ENCODE results near the gene LIN28A.

The LIN28A gene

DNA sequence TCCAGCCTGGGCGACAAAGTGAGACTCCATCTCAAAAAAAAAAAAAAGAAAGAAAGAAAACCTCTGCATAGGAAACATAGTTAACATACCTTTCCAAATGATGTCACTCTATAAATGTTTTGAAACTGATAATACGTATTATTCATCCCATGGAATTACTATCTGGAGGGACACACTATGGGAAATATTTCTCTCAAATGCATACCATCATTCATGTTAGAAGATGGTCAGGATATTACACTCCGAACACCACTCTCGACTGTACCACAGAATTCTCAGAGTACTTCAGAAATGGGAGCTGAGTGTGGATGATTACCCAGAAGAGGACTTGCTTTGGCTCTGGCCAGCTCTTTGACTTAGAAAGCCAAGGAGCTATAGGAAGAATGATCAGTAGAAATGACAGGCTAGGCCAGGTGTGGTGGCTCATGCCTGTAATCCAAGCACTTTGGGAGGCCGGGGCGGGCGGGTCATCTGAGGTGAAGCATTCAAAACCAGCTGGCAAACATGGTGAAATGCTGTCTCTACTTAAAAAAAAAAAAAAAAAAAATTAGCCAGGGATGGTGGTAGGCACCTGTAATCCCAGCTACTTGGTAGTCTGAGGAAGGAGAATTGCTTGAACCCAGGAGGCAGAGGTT, 5.2 kb upstream of the LIN28A start:
- Mint-ChIP-seq H3K9me3 (no peaks in the 10 kb centered on the region), H3K36me3 (ENCODE audit: low read depth) (no peaks in the 10 kb centered on the region), H3K27ac (no peak overlapping the region), H3K4me1 (ENCODE audit: low read depth) (peaks cover 15% of the 10 kb centered on the region), H3K27me3 (peaks cover 47% of the 10 kb centered on the region), H3K4me3 (no peak overlapping the region)

DNA sequence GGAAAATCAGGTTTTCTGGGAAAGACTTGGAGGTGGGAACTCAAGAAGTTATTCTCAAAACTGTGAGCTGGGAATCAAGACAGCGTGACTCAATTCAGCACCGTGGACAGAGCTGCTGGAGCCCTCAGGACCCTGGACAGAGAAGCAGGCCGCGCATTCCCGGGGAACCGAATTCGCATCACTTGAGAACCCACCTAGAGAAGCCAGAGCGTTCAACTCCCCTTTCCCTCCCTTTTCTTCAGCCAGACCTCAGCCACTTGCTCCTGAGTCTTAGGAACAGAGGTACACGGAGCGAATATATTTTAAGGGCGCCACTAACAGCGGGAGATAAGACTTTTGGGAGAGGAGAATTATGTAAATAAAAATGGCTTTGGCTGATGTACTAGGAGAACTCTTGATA, 2.0 kb upstream of the LIN28A start:
- Mint-ChIP-seq H3K36me3 (ENCODE audit: low read depth) (no peaks in the 10 kb centered on the region), H3K4me1 (ENCODE audit: low read depth) (peaks cover 19% of the 10 kb centered on the region), H3K9me3 (no peaks in the 10 kb centered on the region), H3K4me3 (no peak overlapping the region), H3K27ac (no peak overlapping the region), H3K27me3 (peaks cover 66% of the 10 kb centered on the region)

DNA sequence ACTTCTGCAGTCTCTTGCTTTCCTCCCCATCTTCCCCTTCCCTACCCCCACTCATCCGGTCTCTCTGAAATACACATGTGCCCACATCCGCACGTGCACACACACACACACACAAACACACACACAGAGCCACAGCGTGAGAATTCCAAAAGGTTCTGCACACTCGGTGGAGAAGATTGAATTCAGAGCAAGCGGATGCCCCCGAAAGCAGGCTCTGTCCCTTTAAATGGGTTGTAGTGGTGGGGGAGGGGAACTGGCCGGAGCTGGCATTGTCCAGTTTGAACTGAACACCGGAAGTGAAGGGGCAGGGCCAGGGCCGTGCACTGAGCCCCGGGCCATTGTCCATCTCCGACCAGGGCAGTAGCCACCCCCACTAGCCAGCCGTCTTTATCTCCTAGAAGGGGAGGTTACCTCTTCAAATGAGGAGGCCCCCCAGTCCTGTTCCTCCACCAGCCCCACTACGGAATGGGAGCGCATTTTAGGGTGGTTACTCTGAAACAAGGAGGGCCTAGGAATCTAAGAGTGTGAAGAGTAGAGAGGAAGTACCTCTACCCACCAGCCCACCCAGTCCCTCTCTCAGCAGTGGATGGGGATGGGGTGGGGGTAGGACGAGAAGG, 1.3 kb upstream of the LIN28A start:
- H3K27me3 Mint-ChIP-seq = peaks cover 65% of the 10 kb centered on the region
- H3K4me3 Mint-ChIP-seq = no peak overlapping the region
- peaks cover 19% of the 10 kb centered on the region for H3K4me1 Mint-ChIP-seq (ENCODE audit: low read depth)
- no peaks in the 10 kb centered on the region for H3K36me3 Mint-ChIP-seq (ENCODE audit: low read depth)
- H3K9me3 Mint-ChIP-seq = no peaks in the 10 kb centered on the region
- no peak overlapping the region for H3K27ac Mint-ChIP-seq

DNA sequence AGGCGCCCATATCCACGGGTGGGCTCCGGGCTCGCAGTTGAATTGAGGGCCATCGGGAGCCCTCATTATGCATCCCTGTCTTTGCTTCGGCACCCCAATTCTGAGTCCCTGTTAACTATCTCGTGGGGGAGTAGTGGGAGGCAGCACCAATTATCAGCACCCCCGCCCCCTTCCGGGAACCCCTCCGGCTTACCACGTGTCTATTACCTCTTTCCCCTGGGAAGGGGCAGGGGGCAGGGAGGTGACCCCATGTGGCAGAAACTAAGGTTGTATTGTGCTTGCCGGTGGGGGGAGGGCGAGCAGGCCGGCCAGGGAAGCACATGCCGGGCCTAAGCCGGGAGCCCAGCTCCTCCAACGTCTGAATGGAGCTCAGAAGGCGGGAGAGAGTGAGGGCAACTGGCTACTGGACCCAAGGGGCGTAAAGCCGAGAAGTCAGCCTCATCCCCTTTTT, 1.0 kb downstream of the LIN28A start:
- Mint-ChIP-seq H3K4me3 (no peak overlapping the region), H3K36me3 (ENCODE audit: low read depth) (no peaks in the 10 kb centered on the region), H3K9me3 (no peaks in the 10 kb centered on the region), H3K27ac (no peak overlapping the region), H3K27me3 (peaks cover 62% of the 10 kb centered on the region), H3K4me1 (ENCODE audit: low read depth) (peaks cover 19% of the 10 kb centered on the region)

DNA sequence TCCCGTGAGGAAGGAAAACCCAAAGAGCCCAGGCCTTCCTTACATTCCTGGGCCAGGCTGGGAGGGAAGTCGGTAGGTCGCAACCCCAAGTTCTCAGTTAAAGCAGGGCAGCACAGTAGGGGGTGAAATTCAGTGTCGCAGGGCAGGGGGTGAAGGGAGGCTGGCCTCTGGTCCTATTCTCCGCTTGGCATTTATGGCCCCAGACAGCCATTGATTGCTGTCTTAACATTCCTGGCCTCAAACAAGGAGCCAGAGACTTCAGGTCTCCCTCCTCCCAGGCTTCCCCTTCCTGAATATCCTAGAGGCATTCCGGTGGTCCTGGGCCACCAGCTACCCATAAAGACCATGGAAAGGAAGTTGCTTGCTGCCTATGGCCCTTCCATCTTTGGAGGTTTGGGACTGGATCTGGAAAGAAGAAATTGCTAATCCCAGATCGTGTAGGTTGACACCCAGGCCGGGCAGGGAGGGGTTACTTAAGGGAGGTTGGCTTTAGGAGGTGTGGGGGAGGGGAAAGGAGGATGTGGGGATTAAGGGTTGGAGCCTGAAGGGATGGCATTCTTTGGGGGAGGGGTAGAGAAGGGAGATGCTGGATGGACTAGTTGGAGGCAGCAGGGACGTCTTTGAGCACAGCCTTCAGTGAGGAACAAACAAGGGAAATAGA, 1.7 kb downstream of the LIN28A start:
- no peak overlapping the region for H3K4me3 Mint-ChIP-seq
- no peak overlapping the region for H3K27ac Mint-ChIP-seq
- peaks cover 19% of the 10 kb centered on the region for H3K4me1 Mint-ChIP-seq (ENCODE audit: low read depth)
- H3K36me3 Mint-ChIP-seq (ENCODE audit: low read depth) = no peaks in the 10 kb centered on the region
- peaks cover 62% of the 10 kb centered on the region for H3K27me3 Mint-ChIP-seq
- H3K9me3 Mint-ChIP-seq = no peaks in the 10 kb centered on the region

DNA sequence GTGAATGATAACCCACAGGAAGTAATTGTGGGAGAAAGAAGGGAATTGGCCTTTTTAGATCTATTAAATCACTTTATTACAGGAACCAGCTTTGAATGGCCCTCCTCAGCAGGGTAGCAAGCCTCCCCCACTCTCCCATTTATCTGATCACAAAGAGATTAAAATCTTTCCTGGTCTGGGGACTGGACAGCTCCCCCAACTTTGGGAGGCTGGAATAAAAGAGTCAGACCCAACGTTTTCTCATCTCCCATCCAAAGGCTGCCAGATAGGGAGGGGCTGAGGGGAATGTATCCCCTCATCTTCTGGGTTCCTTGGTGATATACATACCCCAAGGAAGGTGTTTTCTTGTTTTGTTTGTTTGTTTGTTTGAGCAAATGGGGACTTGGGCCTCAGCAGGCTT, 2.4 kb downstream of the LIN28A start:
- peaks cover 19% of the 10 kb centered on the region for H3K4me1 Mint-ChIP-seq (ENCODE audit: low read depth)
- no peaks in the 10 kb centered on the region for H3K36me3 Mint-ChIP-seq (ENCODE audit: low read depth)
- no peak overlapping the region for H3K27ac Mint-ChIP-seq
- H3K9me3 Mint-ChIP-seq = no peaks in the 10 kb centered on the region
- no peak overlapping the region for H3K4me3 Mint-ChIP-seq
- H3K27me3 Mint-ChIP-seq = peaks cover 62% of the 10 kb centered on the region

DNA sequence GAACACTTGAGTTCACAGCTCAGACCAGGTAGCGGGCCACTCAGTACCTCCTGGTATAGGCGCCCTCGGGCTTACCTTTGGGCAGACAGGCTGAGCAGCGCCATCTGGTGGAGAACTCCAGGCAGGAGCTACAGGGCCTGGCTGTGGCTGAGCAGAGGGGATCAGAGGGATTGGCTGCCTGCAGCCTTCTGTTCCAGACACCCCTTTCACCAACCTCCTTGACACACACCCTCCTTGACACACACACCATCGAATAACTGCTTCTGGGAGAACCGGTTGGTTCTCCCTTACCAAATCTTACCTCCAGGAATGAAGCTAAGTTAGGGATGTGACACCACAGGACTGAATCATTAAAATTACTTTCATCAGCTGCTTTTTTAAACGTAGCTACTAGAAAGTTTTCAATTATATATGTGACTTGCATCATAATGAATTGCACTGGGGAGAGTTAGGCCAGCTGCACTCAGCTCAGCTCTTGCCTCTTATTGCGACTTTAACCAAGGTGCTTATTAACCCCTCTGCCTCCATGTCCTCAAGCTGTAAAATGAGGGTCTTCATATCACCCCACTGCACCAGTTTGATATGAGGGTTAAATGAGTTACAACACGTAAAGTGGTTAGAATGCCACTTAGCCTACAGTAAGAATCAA, 6.6 kb downstream of the LIN28A start:
- H3K36me3 Mint-ChIP-seq (ENCODE audit: low read depth) = no peaks in the 10 kb centered on the region
- no peak overlapping the region for H3K27ac Mint-ChIP-seq
- H3K27me3 Mint-ChIP-seq = peaks cover 34% of the 10 kb centered on the region
- H3K4me1 Mint-ChIP-seq (ENCODE audit: low read depth) = no peaks in the 10 kb centered on the region
- no peaks in the 10 kb centered on the region for H3K9me3 Mint-ChIP-seq
- no peak overlapping the region for H3K4me3 Mint-ChIP-seq

DNA sequence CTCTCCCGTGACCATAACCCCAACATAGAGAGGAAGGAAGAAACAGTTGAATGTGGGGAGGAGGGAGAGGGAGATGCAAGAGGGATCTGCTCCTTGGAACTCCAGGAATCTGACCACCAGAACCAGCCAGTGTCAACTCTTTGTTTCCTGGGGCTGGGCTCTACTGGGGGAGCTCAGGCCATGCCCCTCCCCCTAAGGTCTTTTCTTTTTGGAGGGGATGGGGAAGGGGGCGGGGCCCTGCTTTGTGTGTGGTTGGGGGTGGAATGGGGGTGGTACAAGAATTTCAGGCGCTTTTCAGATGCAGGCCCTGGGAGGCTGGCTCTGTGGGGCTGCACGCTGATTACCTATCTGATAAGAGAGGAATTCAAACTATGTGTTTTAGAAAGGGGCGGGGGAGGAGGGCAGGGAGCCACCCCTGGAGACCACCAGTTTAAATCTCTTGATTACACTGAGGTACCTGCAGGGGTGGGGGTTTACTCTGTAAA, 8.3 kb downstream of the LIN28A start:
- no peaks in the 10 kb centered on the region for H3K36me3 Mint-ChIP-seq (ENCODE audit: low read depth)
- peaks cover 20% of the 10 kb centered on the region for H3K27me3 Mint-ChIP-seq
- no peaks in the 10 kb centered on the region for H3K9me3 Mint-ChIP-seq
- no peak overlapping the region for H3K27ac Mint-ChIP-seq
- no peaks in the 10 kb centered on the region for H3K4me1 Mint-ChIP-seq (ENCODE audit: low read depth)
- H3K4me3 Mint-ChIP-seq = no peak overlapping the region

DNA sequence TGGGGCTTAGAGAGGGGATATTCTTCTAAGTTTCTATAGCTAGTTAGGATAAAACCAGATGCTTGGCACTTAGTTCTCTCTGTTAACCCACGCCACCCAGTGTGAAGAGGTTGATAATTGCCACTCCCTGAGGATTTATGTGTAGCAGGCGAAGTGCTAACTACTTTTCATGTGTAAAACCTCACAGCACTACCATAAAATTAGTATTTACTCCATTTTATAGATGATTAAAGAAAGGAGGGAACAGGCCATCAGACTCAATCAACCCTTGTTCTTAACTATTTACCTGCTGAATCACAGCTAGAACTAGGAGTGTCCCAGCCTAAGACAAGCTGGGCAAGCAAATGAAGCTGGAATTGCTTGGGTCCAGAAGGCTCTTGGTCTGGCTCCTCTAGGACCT, 8.9 kb downstream of the LIN28A start:
- no peak overlapping the region for H3K27ac Mint-ChIP-seq

DNA sequence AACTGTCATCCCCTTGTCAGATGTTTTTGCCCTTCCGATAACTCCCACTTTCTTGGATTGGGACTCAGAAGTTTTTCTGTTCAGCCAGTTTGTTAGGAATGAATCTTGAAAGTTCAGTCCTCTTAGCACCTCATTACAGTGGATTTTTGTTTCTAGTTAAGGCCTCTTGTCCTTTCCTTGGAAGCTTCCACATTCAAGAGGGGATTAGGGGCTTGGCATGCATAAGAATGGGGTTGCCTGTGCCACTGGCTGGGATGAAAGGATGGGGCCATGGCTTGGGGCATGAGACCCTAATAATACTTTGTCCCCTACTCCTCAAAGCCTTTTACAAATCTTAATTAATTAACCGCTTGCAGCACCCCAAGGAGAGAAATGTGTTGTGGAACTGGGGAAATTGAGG, 19.1 kb downstream of the LIN28A start:
- Mint-ChIP-seq H3K36me3 (ENCODE audit: low read depth) (peaks cover 9% of the 10 kb centered on the region), H3K27ac (no peak overlapping the region), H3K4me3 (no peak overlapping the region), H3K9me3 (no peaks in the 10 kb centered on the region), H3K27me3 (no peaks in the 10 kb centered on the region), H3K4me1 (ENCODE audit: low read depth) (peaks cover 38% of the 10 kb centered on the region)

More for the DNA sequence above, 8.9 kb downstream of the LIN28A start:
- Mint-ChIP-seq H3K9me3 (no peaks in the 10 kb centered on the region), H3K4me1 (ENCODE audit: low read depth) (no peaks in the 10 kb centered on the region), H3K4me3 (no peak overlapping the region), H3K27me3 (peaks cover 14% of the 10 kb centered on the region), H3K36me3 (ENCODE audit: low read depth) (no peaks in the 10 kb centered on the region)

DNA sequence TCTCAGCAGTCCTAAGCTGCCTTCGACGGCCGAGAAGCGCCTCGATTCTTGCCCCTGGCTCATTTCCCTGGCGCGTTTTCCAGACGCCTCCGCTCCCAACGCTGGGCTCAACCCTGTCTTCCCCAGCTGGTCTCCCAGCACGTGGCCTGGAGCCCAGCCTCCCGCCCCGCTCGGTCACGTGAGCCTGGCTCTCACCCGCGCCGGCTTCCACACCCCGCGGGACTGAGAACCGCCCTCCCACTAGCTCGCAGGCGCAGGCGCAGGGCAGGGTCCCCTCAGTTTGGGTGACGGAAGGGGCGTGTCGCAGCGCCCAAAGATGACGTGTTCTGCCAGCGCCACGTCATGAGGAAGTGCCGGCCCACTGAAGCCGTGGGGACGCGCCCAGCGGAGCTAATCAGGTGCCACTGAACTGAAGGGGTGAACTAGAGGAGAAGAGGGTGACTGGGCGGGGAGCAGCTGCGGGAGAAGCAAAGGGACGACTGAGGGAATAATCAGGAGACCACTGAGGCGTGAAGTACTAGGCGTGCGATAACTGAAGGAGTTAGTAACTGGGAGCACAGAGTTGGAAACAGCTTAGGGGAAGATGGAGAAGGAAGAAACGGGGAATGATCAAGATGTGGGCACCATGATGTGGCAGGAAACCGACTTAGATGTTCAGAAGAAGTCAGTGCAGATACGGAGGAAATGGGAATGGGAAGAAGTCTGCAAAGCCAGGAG, 21.5 kb downstream of the LIN28A start, which contains the start of gene DHDDS:
TSS of gene DHDDS (plus strand) at position 343 of the 717 bp plus-strand sequence. CDS start 625 bp downstream, outside the sequence.
- Mint-ChIP-seq H3K27me3 (no peaks in the 10 kb centered on the region), H3K4me3 (peak within 1 kb of the TSS; percentile 95), H3K4me1 (ENCODE audit: low read depth) (peaks cover 38% of the 10 kb centered on the region), H3K36me3 (ENCODE audit: low read depth) (peaks cover 9% of the 10 kb centered on the region), H3K9me3 (no peaks in the 10 kb centered on the region), H3K27ac (peak within 1 kb of the TSS; percentile 96)

DNA sequence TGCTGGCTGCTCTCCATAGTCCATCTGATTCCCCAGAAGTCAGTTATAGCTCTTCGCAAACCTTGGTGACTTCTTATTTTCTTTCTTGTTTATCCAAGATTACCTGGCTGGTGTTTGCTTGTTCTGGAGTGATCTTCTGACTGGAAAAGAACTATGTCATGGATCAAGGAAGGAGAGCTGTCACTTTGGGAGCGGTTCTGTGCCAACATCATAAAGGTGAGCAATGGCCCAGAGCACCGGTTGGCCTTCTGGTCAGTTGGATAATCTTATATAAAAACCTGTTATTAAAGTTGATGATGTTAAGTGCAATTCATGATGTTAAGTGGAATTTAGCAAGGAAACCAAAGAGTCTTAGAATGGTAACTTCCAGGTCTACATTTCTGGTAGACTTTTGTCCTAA, 22.2 kb downstream of the LIN28A start:
- Mint-ChIP-seq H3K27ac (peak overlapping the region; percentile 17), H3K27me3 (no peaks in the 10 kb centered on the region), H3K36me3 (ENCODE audit: low read depth) (peaks cover 10% of the 10 kb centered on the region), H3K4me1 (ENCODE audit: low read depth) (peaks cover 38% of the 10 kb centered on the region), H3K4me3 (peak overlapping the region; percentile 95), H3K9me3 (no peaks in the 10 kb centered on the region)

DNA sequence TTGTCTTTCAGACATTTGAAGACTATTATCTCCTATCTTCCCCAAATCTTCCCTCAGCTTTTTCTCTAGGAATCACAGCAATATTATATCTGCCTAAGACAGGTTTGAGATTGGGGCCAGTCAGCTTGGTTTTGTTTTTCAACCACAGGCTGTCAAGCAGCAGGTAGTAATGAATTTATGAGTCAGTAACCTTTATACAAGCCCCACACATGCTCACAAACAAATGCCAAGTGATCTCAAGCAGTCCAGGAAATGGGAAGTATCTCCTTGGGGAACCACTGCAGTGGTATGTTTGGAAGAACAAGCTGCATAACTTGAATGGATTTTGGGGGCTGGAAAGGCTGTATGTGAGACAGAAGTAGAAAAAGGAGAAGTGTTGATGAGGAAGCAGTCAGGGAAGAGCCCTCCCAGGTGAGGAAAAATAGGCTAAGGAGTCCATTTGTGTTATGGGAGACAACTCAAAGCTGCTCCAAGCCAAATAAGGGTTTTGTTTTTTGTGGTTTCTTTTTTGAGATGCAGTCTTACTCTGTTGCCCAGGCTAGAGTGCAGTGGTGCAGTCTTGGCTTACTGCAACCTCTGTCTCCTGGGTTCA, 23.6 kb downstream of the LIN28A start:
- Mint-ChIP-seq H3K4me1 (ENCODE audit: low read depth) (peaks cover 38% of the 10 kb centered on the region), H3K9me3 (no peaks in the 10 kb centered on the region), H3K4me3 (no peak overlapping the region), H3K27me3 (no peaks in the 10 kb centered on the region), H3K27ac (peak overlapping the region; percentile 7), H3K36me3 (ENCODE audit: low read depth) (peaks cover 24% of the 10 kb centered on the region)

DNA sequence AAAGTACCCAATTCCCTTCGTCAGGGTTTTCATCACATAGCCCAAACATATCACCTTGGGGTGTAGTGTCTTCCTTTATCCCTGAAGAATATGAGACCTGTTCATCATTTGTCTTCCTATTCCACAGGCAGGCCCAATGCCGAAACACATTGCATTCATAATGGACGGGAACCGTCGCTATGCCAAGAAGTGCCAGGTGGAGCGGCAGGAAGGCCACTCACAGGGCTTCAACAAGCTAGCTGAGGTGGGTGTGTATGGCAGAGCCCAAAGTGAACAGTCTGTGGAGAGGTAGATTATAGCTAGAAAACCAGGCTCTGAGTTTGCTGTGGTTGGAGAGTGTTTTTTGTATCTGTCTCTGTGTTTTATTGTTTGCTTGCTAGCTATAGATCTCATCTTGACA, 27.4 kb downstream of the LIN28A start:
- peaks cover 54% of the 10 kb centered on the region for H3K36me3 Mint-ChIP-seq (ENCODE audit: low read depth)
- H3K27ac Mint-ChIP-seq = no peak overlapping the region
- no peaks in the 10 kb centered on the region for H3K9me3 Mint-ChIP-seq
- H3K4me3 Mint-ChIP-seq = no peak overlapping the region
- H3K4me1 Mint-ChIP-seq (ENCODE audit: low read depth) = peaks cover 15% of the 10 kb centered on the region
- H3K27me3 Mint-ChIP-seq = no peaks in the 10 kb centered on the region
